ENCODE data around the gene RBBP5.
A peak's percentile ranks its signal among the peaks of the same experiment; 100 is the strongest.

GRCh38 chr1:205121660-205122488 lies at the start of gene RBBP5:
- no peak for TF ChIP-seq REST (IDR thresholded peaks at IDR 0.05; ENCODE audit: low read depth)
- TF ChIP-seq CEBPB (IDR thresholded peaks at IDR 0.05) = peak; percentile 32; the same call in 1 of the 2 replicates
- TF ChIP-seq FOXM1 (IDR thresholded peaks at IDR 0.05; ENCODE audit: borderline replicate concordance, low read depth) = peak; percentile 68; the same call in 1 of the 2 replicates
- TF ChIP-seq ZBTB7A (IDR thresholded peaks at IDR 0.05; ENCODE audit: low read depth) = no peak
- peak; percentile 64 for TF ChIP-seq TEAD4 (IDR thresholded peaks at IDR 0.05)
- TF ChIP-seq RAD21 (IDR thresholded peaks at IDR 0.05; ENCODE audit: low read depth) = peak; percentile 31; the same call in 1 of the 2 replicates
- TF ChIP-seq YY1 (IDR thresholded peaks at IDR 0.05; ENCODE audit: low read depth) = peak; percentile 85
- TF ChIP-seq TAF1 (IDR thresholded peaks at IDR 0.05; ENCODE audit: low read depth) = peak; percentile 63
- no peak; the same call in 1 of the 2 replicates for TF ChIP-seq EP300 (IDR thresholded peaks at IDR 0.05; ENCODE audit: borderline replicate concordance)
- TF ChIP-seq, protein P1, sequence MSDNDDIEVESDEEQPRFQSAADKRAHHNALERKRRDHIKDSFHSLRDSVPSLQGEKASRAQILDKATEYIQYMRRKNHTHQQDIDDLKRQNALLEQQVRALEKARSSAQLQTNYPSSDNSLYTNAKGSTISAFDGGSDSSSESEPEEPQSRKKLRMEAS (IDR thresholded peaks at IDR 0.05) = peak; percentile 81
- no peak; the same call in 1 of the 2 replicates for TF ChIP-seq EGR1 (IDR thresholded peaks at IDR 0.05)
- TF ChIP-seq CREB1 (IDR thresholded peaks at IDR 0.05; ENCODE audit: low read depth) = no peak; the same call in 1 of the 2 replicates
